ENCODE data around the gene PTH1R. TPM values are rescaled to one million over a fixed set of nuclear protein-coding genes. Genes with fewer than 3 reads are reported as not detected.

The PTH1R gene
- total RNA-seq, 1 donor from 2014 or later = not detected

DNA sequence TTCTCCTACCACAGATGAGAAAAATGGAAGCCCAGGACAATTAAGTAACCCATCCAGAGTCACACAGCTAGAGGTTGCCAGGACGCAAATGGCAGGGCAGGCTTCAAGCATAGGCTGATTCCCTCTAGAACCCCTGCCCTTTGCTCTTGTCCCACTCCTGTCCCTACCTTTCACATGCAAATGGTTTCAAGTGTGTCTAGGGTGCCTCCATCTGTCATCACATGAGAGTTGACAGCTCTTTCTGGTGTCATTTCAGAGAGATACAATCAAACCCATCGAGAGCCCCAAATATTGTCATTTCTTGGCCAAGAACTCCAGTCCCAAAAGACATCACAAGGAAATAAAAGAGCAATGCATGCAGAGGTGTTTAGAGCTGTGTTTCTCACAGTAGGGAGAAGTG, 75.3 kb downstream of the PTH1R start:
- Histone ChIP-seq H3K4me3 (no peak overlapping the region), H3K36me3 (no peaks in the 10 kb centered on the region), H4K20me1 (ENCODE audit: low read depth) (peaks cover 98% of the 10 kb centered on the region), H3K9me3 (ENCODE audit: low read depth) (no peaks in the 10 kb centered on the region), H3K4me1 (peaks cover 5% of the 10 kb centered on the region), H3K4me2 (no peak overlapping the region), H3K27ac (no peak overlapping the region), H3K9ac (no peak overlapping the region), H3F3A (ENCODE audit: low read depth) (no peaks in the 10 kb centered on the region), H3K27me3 (no peaks in the 10 kb centered on the region), H3K79me2 (ENCODE audit: low read depth) (peaks cover 98% of the 10 kb centered on the region), H2AFZ (replicated peaks) (no peak overlapping the region)
- H3K36me3 Mint-ChIP-seq = peaks cover 8% of the 10 kb centered on the region
- peaks cover 23% of the 10 kb centered on the region for H3K4me1 Mint-ChIP-seq
- no peaks in the 10 kb centered on the region for H3K9me3 Mint-ChIP-seq
- peaks cover 9% of the 10 kb centered on the region for H3K27me3 Mint-ChIP-seq (ENCODE audit: insufficient read depth, low read depth)
- DNase-seq (ENCODE audit: low spot score) = no peak
- H3K27ac Mint-ChIP-seq = no peak overlapping the region
- TF ChIP-seq EZH2phosphoT487 (IDR thresholded peaks at IDR 0.05) (no peak), EZH2 (IDR thresholded peaks at IDR 0.05) (no peak)
- TF ChIP-seq, protein P1, sequence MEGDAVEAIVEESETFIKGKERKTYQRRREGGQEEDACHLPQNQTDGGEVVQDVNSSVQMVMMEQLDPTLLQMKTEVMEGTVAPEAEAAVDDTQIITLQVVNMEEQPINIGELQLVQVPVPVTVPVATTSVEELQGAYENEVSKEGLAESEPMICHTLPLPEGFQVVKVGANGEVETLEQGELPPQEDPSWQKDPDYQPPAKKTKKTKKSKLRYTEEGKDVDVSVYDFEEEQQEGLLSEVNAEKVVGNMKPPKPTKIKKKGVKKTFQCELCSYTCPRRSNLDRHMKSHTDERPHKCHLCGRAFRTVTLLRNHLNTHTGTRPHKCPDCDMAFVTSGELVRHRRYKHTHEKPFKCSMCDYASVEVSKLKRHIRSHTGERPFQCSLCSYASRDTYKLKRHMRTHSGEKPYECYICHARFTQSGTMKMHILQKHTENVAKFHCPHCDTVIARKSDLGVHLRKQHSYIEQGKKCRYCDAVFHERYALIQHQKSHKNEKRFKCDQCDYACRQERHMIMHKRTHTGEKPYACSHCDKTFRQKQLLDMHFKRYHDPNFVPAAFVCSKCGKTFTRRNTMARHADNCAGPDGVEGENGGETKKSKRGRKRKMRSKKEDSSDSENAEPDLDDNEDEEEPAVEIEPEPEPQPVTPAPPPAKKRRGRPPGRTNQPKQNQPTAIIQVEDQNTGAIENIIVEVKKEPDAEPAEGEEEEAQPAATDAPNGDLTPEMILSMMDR (IDR thresholded peaks at IDR 0.05) = no peak
- H3K4me3 Mint-ChIP-seq = no peak overlapping the region

Small RNA genes lying within 50 kb of the gene (small RNA-seq; reads per million reads assigned to genes)
- gene AC109583.2 = not detected

Other genes with a start within 250 kb of the PTH1R start
- gene ALS2CL, start 184.0 kb upstream of the PTH1R start, total RNA-seq (ENCODE audit: low replicate concordance) = 0.71 and 1.3 TPM in 2 replicates
- gene TMIE, start 176.3 kb upstream of the PTH1R start, total RNA-seq (ENCODE audit: low replicate concordance) = not detected in 2 replicates
- gene PRSS50, start 159.9 kb upstream of the PTH1R start, total RNA-seq (ENCODE audit: low replicate concordance) = 0.28 and 1.9 TPM in 2 replicates
- not detected in 2 replicates for gene MYL3, start 14.3 kb upstream of the PTH1R start, total RNA-seq (ENCODE audit: low replicate concordance)
- 17.9 and 44.0 TPM in 2 replicates for gene CCDC12, start 99.0 kb downstream of the PTH1R start, total RNA-seq (ENCODE audit: low replicate concordance)
- 6.3 and 19.1 TPM in 2 replicates for gene NBEAL2, start 101.9 kb downstream of the PTH1R start, total RNA-seq (ENCODE audit: low replicate concordance)

All from neural progenitor cell (in vitro differentiated cells).